Activated CD8-positive, alpha-beta memory T cell treated with anti-CD3 and anti-CD28 coated beads, Interleukin-2, amount 50 U/mL, for 4 hours (primary cell): ENCODE results near the gene DUOX1.
A peak's percentile ranks its signal among the peaks of the same experiment; 100 is the strongest.

ENCODE experiments used
- DNase-seq: peaks from one replicate; pipeline ENCODE4 v3.0.0-alpha.2; 2020

The DUOX1 gene

DNA sequence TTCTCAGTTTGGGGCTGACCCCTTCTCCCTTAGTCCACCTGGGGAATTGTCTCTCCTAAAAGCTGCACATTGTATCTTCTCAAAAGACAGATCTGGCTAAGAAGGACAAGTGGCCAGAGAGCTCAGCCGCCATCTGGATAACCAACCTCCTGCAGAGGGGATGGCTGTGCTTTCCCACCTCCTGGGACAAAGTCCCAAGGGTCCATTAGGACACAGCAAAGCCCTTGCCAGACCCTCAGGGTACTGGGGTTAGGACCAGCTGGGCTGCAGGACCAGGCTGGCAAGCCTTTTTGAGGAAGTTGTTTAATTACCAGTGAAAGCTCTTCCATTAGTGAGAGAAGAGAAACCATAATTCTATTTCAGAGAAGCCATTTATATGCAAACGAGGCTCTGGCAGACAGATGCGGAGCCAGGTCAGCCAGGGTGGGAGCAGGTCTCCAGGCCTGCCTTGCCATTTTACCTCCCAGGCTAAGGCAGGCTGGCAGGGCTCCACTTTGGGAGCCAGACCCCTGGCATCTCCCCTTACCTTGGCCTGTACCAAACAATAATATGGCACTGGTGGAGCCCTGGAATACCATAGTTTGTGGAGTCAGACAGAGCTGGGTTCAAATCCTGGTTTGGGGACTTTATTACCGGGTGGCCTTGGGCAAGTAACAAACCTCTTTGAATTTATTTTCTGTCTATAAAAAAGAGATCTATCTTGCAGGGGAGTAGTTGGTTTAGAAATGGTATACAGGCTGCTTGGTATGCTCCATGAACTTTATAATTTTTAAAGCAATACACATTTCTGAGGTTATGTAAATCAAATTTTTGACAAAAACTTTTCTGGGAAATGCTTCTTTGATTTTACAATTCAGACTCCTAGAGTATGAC lies 40.0 kb downstream of the DUOX1 start:
- DNase-seq = no peak

DNA sequence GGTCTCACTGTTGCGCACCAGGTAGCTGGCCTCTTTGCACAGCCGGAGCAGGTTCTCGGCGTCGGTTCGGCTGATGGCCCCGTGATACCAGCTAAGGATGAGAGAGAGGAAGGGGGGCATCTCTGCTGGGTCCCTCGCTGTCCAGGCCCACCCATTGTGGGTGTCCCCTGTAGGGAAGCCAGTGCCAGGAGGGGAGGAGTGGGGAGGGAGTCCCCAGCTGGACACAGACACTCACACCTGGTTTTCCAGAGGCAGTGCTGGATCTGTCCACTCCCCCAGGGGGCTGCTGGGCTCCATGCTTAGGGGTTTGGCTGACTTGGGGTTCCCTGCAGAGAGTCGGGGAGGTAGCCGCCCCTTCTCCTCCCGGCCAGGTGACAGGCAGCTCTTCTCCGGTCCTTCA lies 42.1 kb downstream of the DUOX1 start:
- DNase-seq = no peak

DNA sequence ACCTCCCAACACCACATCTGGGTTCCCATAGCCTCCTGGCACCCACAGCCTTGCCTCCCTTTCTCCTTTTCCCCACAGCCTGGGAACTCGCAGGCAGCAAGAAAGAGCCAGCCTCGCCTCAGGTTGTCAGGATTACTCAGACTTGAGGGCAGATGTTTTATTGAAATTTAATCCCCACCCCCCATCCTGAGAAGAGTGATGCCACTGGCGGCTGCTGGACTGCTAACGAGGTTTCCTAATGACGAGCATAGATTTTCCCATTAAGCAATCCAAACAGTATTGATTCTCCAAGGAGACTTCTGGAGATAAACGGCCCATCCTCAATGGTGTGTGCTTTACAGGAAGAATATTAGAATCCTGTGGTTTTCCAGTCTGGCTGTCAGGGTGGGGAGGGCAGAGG lies 44.3 kb downstream of the DUOX1 start:
- no peak for DNase-seq

DNA sequence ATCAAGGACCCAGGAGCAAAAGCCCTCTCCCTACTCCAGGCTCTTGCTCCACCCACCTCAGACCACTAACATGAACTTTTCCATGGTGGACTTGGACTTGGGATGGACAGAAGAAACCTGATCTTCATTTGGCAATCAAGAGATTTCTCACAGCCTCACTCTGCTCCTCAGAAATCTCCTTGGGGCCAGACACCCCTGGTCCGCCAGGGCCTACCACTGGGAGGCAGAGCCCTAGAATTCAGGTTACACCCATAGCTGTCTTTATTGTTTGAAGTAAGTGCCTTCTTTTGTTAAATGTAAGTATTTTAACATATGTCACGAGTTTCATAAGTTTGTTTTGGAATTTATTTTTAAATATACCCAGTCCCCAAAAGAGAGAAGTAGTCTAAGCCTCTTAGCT lies 44.8 kb downstream of the DUOX1 start:
- no peak for DNase-seq

DNA sequence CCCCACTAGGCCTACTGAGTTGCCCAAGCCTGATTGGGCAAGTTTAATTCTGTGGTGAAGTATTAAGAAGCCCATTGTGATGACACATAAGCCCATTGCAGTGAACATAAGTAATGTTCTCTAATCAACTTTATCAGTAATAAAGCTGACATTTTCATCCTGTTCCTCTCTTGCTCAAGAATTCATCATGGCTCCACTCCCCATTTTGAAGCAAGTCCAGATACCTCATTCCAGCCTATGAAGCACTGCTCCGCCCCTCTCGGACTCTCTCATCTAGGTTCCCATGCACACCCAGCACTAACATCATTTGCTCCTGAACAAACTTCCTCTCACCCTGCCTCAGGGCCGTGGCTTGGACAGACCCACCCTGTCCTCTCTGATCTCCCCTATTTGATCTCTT lies 47.5 kb downstream of the DUOX1 start:
- no peak for DNase-seq

DNA sequence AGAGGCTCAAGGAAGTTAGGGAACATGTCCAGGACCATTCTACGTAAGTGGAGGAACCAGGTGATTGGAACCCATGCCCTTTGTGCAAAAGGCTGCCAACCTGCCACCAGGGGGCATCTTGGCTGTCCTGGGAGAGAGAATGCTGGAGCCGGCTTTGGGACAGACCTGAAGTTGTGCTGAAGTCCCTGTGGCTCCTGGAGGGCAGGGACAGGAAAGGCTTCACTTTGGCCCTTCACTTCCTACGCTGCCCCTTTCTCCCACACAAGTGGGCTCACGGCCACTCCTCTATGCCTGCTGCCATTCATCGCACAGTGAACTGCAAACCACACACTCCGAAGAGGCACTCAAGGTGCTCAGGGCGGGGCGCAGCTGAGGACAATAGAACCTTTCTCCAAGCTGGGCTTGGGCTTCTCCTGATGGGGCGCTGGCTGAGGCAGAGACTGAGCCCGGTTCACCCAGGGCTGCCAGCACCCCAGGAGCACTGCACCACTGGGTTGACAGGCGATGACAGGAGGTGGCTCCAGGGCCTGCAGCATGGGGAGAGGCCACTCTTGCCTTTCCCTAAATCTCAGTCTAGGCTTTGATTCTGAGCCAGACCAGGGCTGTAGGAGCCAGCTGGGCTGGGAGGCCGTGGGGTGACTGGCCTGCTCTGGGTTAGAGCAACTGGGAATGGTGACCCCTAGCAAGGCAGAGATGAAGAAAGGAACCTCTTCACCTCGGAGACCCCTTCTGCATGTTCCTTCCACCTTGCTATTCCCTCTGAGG lies 49.6 kb downstream of the DUOX1 start:
- peak; percentile 58 for DNase-seq

DNA sequence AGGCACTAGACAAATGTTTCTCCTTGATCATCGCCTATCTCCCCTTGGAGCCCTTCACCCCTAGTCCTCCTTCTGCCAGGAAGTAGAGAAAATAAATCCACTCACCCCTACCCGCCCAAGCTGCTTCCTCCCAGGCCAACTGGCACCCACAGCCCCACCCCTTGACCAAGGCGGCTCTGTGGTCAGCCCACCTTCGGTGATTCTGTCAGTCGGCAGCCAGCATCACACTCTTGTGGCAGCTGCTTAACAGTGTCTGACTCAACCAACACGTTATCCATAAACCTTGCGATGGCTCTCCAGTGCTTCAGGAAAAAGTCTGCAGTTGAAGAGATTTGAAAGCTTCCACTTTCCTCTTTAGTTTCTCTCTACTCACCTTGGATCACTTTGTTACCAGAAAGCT lies 50.4 kb downstream of the DUOX1 start:
- DNase-seq = no peak

DNA sequence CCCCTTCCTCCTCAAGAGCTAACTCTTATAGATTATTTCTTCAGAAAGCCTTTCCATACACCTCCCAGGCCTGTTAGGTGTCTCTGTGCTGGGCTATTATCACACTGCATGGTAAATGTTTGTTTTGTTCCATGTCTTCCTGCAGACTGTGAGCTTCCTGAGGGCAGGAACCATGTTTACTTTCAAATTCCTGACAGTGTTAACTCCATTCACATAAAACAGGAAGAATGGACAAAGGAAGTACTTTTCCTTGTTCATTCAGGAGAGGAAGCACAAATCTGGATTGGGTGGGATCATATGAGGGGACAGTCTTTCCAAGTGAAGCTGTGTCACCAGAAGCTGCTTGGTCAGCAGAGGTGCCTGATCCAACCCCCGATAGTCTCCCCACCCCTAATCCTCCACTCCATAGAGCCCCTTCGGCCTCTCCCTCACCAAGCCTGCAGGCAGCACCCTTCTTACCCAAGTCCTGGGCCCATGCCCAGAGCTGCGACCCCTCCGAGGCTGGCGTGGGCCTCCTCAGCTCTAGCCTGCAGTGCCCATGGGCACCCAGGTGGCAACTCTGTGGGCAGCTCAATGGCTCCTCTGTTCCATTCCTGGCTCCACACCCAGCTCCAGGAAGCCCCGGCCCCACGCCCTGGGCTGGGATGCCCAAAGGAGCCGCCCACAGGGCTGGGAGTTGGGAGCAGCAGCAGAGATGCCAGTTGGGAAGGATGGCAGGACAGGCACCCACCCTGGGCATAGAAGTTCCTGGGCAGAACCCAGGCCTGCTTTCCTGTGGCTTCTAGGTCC lies 51.0 kb downstream of the DUOX1 start:
- no peak for DNase-seq

DNA sequence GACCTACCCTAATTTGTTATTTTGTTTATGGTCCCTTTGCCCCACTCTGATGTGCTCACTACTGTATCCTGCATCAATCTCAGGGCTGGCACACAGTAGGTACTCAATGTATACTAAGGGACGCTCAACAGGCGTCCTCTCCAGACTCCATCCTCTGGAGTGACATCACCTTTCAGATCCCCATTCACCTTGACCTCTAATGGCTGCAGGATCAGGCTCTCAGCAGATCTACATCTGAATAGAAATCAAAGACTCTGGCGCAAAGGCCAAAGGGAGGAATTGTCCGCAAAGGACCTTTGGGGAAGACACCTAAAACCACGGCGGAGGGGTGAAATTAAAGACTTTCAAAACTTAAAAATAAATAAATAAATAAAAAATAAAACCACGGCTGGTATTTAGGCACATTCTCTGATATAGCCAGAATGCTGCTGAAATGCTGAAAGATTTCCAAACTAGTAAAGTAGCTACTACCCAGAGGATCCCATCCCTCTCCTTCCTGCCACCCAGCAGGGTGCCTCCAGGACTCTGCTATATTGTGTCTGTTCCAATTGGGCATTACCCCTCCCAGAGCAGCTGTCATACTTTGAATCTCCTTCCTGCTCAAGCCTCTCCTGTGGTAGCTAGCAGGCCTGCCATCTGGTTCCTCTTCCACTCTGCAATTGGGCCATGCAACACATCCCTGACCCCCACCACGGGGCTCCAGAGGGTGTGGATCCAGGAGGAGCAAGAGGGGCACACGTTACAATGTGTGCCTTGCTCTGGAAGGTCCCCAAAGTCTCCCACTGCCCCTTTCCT lies 51.9 kb downstream of the DUOX1 start:
- no peak for DNase-seq

DNA sequence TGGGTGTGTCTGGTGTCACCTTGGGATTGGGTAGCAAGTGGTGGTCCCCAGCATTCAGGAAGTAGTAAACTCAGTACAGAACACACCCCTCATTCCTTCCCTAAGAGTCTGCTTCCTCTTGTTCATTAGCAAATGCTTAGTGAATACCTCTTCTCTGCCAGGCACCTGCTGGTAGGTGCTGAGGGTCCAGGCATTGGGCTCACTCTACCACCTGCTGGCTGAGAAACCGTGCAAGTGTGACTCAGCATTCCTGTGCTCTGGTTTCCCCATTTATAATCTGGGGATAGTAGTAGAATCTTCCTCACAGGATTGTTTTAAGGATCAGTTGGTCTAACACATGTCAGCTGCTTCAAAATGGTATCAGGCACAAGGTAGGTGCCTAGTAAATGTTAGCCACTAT lies 53.2 kb downstream of the DUOX1 start:
- no peak for DNase-seq

DNA sequence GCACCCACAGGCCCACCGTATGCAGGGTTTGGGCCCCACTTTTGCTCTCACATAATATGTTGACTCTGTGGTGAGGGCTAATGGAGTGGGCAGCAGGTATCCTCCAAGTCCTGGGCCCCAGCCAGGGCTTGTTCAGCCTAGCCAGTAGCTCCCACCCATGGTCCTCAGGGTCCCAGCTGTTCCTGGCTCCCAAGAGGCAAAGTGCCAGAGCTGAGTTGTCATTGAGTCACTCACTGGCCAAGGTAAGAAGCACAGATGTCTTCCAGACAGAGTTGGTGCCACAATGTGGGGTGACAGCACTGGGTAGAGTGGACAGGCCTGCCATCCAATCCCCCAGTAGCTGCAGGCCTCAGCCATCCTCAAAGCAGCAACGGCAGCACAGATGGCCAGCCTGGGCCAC lies 53.7 kb downstream of the DUOX1 start:
- no peak for DNase-seq

DNA sequence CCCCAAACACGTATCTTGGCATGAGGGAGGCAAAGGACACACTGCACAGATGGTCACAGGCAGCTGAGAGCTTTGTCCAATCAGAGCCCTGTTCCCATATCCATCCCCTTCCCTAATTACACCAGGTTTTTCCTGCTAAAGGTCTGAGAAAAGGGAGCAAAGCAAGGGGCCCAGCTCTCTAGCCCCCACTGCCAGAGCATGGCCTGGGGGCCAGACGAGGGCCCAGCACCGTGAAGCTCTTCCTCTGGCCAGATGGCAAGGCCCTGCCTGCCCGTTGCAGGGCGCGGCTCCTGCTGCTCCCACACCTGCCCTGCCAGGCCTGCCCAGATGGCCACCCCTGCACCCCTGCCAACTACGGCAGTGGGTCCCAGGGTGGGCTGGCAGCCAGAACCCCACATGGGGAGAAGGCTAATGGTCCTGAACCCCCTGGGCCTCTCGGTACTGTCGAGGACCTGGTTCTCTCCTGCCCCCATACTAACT lies 54.8 kb downstream of the DUOX1 start:
- DNase-seq = no peak

DNA sequence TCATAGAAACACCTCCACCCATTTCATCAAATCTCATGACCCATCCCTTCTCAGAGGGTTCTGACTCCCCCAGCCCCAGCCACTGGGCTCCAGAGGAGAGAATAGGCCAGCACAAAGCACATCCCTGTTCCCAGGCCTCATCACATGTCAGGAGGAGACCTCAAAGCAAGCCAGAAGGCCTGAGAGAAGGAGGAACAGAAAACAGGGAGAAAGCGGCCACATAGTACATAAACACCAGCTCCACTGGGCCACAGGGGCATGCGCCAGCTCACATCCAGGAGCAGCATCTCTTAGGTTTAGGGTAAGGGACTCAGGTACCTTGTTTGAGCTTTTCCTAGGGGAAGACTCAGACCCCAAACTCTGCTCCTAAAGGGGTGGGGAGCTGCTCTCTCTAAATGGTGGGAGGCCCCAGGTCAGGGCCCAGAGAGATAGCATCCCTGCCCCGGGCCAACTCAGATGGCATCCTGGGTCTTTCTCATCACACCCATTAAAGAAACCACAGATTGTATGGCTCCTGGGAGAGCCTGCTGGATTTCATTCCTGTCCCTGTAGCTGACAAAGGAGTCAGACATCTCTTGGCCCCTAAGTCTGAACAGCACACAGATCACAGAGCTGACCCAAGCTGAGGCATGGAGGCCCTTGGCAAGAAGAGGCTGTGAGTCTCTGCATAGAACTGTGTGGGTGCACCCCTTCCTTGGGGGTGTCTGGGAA lies 55.4 kb downstream of the DUOX1 start:
- no peak for DNase-seq

DNA sequence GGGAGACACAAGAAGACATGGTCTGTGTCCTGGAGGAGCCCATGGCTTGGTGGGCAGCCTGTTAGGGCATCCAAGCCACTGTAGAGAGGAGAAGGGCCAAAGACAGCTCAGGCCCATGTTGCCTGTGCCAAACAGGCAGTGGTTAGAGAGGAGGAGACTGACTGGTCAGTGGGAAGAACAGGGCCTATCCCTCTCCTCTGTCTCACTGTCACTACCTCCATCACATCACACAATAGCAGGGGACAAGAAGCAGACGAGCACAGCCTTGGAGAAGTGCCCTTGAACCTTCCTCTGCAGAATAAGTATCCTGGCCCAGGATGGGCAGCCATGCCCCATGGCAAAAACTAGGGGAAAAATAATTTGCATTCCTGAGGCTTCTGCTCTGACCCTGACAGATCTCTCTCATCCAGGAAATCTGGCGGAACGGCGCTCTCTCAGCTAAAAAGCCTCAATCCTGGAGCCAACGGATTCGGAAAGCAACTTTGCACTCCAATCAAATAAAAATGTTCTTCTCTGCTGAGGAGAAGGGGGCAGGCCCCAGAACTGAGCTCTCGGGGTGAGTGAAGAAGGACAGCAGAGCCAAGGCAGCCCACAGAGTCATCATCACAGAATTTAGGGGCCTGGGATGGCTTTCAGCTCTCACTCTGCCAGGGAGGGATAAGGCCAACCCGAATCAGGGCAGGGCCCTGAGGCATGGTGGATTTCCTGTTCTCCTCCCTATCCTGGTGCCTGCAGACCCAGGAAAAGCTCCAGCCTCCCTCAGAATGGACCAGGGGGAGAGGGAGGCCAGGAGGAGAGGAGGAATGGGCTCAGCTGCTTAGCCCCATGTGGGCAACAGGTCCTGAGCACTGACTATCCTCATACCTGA lies 56.3 kb downstream of the DUOX1 start:
- DNase-seq = no peak

DNA sequence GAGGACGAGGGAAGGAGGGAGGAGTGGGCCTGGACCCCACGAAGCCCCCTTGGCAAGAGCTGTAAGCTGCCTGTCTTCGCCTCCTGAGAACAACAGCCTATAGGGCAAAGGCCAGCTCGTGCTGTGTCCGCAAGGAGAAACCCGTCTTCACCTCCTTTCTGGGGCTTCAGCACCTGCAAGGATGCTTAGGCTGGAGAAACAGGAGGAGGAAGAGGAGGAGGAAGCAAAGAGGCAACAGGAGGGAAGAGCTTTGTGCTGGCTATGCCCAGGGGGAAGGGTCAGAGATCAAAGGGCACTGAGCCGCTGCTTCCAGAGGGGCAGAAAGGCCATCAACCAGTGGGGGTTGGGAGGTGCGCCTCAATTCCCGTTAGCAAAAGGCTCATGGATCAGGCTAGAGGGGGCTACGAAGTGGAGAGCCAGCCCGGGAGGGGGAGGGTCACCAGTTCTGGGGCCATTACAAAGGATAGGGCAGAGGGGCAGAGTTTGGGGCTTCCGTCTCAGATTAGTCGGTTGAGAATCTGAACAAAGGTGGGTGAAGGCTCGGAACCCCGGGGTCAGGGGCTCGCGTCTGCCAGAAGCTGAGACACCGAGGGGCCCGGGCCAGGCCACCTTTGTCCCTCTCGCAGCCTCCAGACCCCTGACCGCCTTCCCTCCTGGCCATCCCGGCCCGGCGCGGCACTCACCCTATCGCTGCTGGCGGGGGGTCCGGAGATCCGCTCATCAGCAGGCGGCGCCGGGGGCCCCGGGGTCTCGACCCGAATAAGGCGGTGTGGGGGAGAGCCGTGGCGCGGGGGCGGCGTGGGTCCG lies 57.2 kb downstream of the DUOX1 start:
- no peak for DNase-seq

DNA sequence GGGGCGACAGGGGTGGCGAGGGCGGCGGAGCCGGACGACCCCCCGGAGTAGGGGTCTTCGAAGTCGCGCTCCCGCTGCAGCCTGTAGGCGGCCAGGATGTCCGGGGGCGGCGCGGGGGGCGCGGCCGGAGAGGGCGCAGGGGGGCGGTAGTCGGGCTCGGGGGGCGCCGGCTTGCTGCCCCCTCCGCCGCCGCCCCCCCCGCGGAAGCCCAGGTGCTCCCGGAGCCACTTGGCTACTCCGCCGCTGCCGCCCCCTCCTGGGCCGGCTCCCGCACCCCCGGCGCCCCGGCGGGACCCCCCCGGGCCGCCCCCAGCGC lies 57.7 kb downstream of the DUOX1 start:
- DNase-seq = no peak

DNA sequence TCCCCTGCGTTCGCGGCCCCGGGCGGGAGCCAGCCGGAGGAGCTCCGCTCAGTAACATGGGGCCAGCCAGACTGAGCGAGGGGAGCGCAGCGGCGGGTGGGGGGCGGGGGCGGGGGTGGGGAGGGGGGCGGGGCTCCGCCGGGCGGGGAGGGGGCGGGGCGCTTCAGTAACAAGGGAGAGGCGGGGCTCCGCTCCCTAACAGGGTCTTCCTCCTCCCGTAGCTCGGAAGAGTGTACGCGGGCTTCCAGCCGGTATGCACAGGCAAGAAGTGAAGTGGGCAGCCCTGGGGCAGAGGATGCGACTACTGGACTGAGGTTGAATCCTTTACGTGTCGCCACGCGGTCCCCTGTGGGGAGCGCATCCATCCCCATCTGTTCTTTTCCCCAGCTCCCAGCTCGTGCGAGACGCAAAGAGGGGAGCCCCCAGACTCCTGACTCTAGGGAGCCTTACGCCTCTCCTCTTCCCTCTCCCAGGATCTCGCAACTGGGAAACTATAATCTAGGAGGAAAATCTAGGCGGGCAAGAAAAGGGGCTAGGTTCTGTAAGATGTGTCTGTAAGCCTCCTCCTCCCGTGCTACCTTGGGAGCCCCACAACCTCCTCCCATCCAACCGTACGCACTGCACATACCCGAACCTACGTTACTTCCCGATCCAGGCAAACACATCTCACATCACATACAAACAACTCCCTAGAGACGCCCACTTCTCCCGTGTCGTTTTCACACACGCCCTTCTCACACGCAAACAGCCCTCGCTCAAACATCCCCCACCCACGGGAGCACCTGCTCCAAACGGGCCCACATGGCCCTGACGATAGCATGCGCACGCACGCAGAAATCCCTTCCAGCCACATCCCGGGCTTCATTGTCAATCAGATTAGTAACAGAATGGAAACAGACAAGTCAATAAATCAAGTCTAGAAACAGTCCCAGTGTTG lies 58.4 kb downstream of the DUOX1 start, which contains the start of gene SHF:
TSS of gene SHF (minus strand) at position 73 of the 937 bp plus-strand sequence. CDS start at position 58, 15 bp downstream.
- peak; percentile 78 for DNase-seq

DNA sequence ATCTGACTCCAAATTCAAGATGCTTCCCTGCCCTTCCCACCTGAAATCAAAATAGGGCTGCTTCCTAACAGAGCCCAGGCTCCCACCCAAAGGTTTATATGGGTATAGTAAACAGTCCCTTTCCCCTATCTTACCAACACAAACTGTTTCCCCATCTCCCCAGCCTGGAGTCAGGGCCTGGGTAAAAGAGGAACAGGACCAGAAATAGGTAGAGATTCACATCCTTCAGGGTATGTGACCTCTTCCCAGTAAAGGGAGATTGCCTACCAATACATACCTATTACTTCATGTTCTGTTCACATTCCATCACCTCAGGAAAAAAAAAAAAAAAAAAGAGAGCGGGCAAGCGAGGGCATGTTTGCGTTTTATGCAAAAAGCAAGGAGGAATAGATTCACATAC lies 67.7 kb downstream of the DUOX1 start:
- DNase-seq = no peak
